Naive thymus-derived CD4-positive, alpha-beta T cell (primary cell): Measurements from ENCODE around the gene CALB2. TPM values are rescaled to one million over a fixed set of nuclear protein-coding genes. Genes with fewer than 3 reads are reported as not detected.
A peak's percentile ranks its signal among the peaks of the same experiment; 100 is the strongest.
"Not testable (repeated sequence)": the region's sequence is repeated elsewhere in the genome, so short reads cannot be mapped to it uniquely, and the experiment has no call there.

Experiments
- ATAC-seq: fragments of 150-1000 bp; cut with Tn5 transposase; 2 replicates; pipeline ENCODE4 v1.10.0; 2021; ENCODE audit warnings: mild to moderate bottlenecking, moderate library complexity
- CTCF ChIA-PET: fragments of 350-600 bp; sonication (Branson Sonifier 250); formaldehyde crosslinking; loops from one replicate; lab custom pipeline; 2021; ENCODE audit warnings: antibody characterized with exemption; lab: Charles Lee
- POLR2A ChIA-PET: fragments of 350-600 bp; sonication (Branson Sonifier 250); formaldehyde crosslinking; loops from one replicate; lab custom pipeline; 2021; ENCODE audit warnings: antibody characterized with exemption, inconsistent platforms; lab: Charles Lee
- DNase-seq, 9 donors: peaks; one replicate each; pipeline versions ENCODE4 v3.0.0 to v3.0.0-alpha.2; 2020 to 2022; ENCODE audit warnings: mixed read lengths in 1 of 9
- H3K27ac ChIP-seq: one replicate; pipeline ENCODE4 v1.7.0; 2013; ENCODE audit warnings: mild to moderate bottlenecking, low read depth, low read length, moderate library complexity
- H3K27me3 ChIP-seq, 2 donors: one replicate each; pipeline ENCODE4 v1.7.0; 2013; ENCODE audit warnings: low read length in 2 of 2, mild to moderate bottlenecking in 2 of 2, moderate library complexity in 2 of 2; ENCODE audit not compliant: control insufficient read depth in 2 of 2, insufficient read depth in 2 of 2
- H3K36me3 ChIP-seq, 3 experiments: 1 replicate in 2 of 3; 2 replicates in 1 of 3; pipeline ENCODE4 v1.7.0; 2013; ENCODE audit warnings: low read length in 3 of 3, mild to moderate bottlenecking in 3 of 3, moderate library complexity in 1 of 3; ENCODE audit not compliant: insufficient read depth in 3 of 3, control insufficient read depth in 2 of 3
- H3K4me1 ChIP-seq, 2 donors: one replicate each; pipeline ENCODE4 v1.7.0; 2013; ENCODE audit warnings: low read length in 2 of 2, mild to moderate bottlenecking in 2 of 2, moderate library complexity in 1 of 2; ENCODE audit not compliant: control insufficient read depth in 2 of 2, insufficient read depth in 2 of 2
- H3K4me3 ChIP-seq: 2 replicates; pipeline ENCODE4 v1.7.0; 2013; ENCODE audit warnings: mild to moderate bottlenecking, low read length
- H3K9me3 ChIP-seq, 3 experiments: 1 replicate in 2 of 3; 2 replicates in 1 of 3; pipeline ENCODE4 v1.7.0; 2013; ENCODE audit warnings: low read length in 3 of 3; ENCODE audit not compliant: control insufficient read depth in 2 of 3
- H3K27ac Mint-ChIP-seq, 9 donors: one replicate each; pipeline ENCODE4 v1.8.0; 2020 to 2022; ENCODE audit warnings: mixed read lengths in 9 of 9, mild to moderate bottlenecking in 8 of 9, moderate library complexity in 5 of 9, inconsistent platforms in 2 of 9
- H3K27me3 Mint-ChIP-seq, 5 donors: one replicate each; pipeline ENCODE4 v1.8.0; 2021 to 2022; ENCODE audit warnings: mixed read lengths in 5 of 5, mild to moderate bottlenecking in 1 of 5
- H3K36me3 Mint-ChIP-seq, 5 donors: one replicate each; pipeline ENCODE4 v1.8.0; 2020 to 2022; ENCODE audit warnings: mixed read lengths in 5 of 5, mild to moderate bottlenecking in 3 of 5, inconsistent platforms in 1 of 5
- H3K4me1 Mint-ChIP-seq, 7 donors: one replicate each; pipeline ENCODE4 v1.8.0; 2020 to 2022; ENCODE audit warnings: mixed read lengths in 7 of 7, mild to moderate bottlenecking in 3 of 7, inconsistent platforms in 1 of 7
- H3K4me3 Mint-ChIP-seq, 10 donors: one replicate each; pipeline ENCODE4 v1.8.0; 2020 to 2022; ENCODE audit warnings: mild to moderate bottlenecking in 10 of 10, mixed read lengths in 10 of 10, moderate library complexity in 6 of 10, inconsistent platforms in 2 of 10
- H3K9me3 Mint-ChIP-seq, 11 donors: one replicate each; pipeline ENCODE4 v1.8.0; 2020 to 2022; ENCODE audit warnings: mixed read lengths in 11 of 11, mild to moderate bottlenecking in 4 of 11, inconsistent platforms in 1 of 11, moderate library complexity in 1 of 11
- intact Hi-C, 2 donors: fragments of 100-400 bp; cut with micrococcal nuclease; formaldehyde crosslinking; loops; one replicate each; pipeline ENCODE4 v1.15.1; 2023
- polyA plus RNA-seq, 2 donors: library from polyadenylated mRNA; unstranded; fragments of 300-500 nt; fragmentation: Illumina TruSeq; gene quantifications; one replicate each; pipeline ENCODE4 v1.2.3, GENCODE V29; 2021
- total RNA-seq, 6 experiments: library from RNA in 5 of 6; stranded (reverse) in 5 of 6; gene quantifications; 1 replicate in 5 of 6; 2 replicates in 1 of 6; pipeline ENCODE4 v1.2.3 and lab custom pipeline; 2021 to 2026

CALB2 gene
- total RNA-seq (not detected), polyA plus RNA-seq (not detected), total RNA-seq (lab: John Stamatoyannopoulos, UW) (not detected)

GRCh38 chr16:71358464-71358998 is at the start of gene CALB2:
Gene CALB2 (plus strand): TSS chr16:71358723. CDS start chr16:71358793, 70 bp downstream.
- POLR2A ChIA-PET: no interaction called here
- H3K9me3 ChIP-seq: no peaks in the 10 kb centered on the region
- peak; percentile 91 for ATAC-seq
- no peaks in the 10 kb centered on the region for H3K36me3 Mint-ChIP-seq
- no peaks in the 10 kb centered on the region for H3K27me3 ChIP-seq
- no peak within 1 kb of the TSS for H3K4me3 ChIP-seq
- H3K4me1 ChIP-seq: no peaks in the 10 kb centered on the region
- intact Hi-C loops: loop anchor here in 1 of 2 donors (5.0 kb wide), 2 partner anchors 141 to 556 kb away; partner anchors contain the start of gene VAC14
- H3K27ac Mint-ChIP-seq: no peak within 1 kb of the TSS
- H3K4me3 Mint-ChIP-seq: peak within 1 kb of the TSS in 8 of 10 donors; percentile 14 to 57 (median 46)
- H3K27me3 Mint-ChIP-seq: peaks cover 16 to 45% (median 25%) of the 10 kb centered on the region in 5 donors
- no peak within 1 kb of the TSS for H3K27ac ChIP-seq
- H3K9me3 Mint-ChIP-seq: no peaks in the 10 kb centered on the region
- H3K36me3 ChIP-seq: no peaks in the 10 kb centered on the region
- CTCF ChIA-PET: no interaction called here
- DNase-seq: peak; percentile 15 to 81 (median 59)
- peaks cover 0 to 4% (median 0%) of the 10 kb centered on the region in 7 donors for H3K4me1 Mint-ChIP-seq

GRCh38 chr16:71311553-71312158 is 46.9 kb upstream of the CALB2 start:
- Histone ChIP-seq H3K36me3 (no peaks in the 10 kb centered on the region), H3K9me3 (no peaks in the 10 kb centered on the region), H3K27me3 (peaks cover 0 to 5% of the 10 kb centered on the region in 2 donors), H3K27ac (no peak overlapping the region), H3K4me1 (no peaks in the 10 kb centered on the region), H3K4me3 (no peak overlapping the region)
- Mint-ChIP-seq H3K9me3 (peaks cover 0 to 4% (median 0%) of the 10 kb centered on the region in 11 donors), H3K4me1 (no peaks in the 10 kb centered on the region), H3K27me3 (peaks cover 14 to 77% (median 74%) of the 10 kb centered on the region in 5 donors), H3K36me3 (no peaks in the 10 kb centered on the region), H3K4me3 (no peak overlapping the region), H3K27ac (no peak overlapping the region)
- ChIA-PET CTCF (interaction anchor here (1.0 kb wide), 1 partner anchor 633 kb away, joined by 3 read pairs; no protein-coding TSS in a partner anchor), POLR2A (no interaction called here)
- intact Hi-C loops: loop anchor here (1.0 to 2.0 kb wide), 2 partner anchors 96 to 97 kb away; no protein-coding TSS in a partner anchor
- ATAC-seq: peak; percentile 58
- peak in 5 of 9 donors; percentile 3 to 35 (median 19) for DNase-seq

- H3K4me3 ChIP-seq, H3K4me3 Mint-ChIP-seq, H3K4me1 Mint-ChIP-seq, H3K27ac ChIP-seq, ATAC-seq, H3K9me3 Mint-ChIP-seq, CTCF ChIA-PET, DNase-seq, POLR2A ChIA-PET, H3K4me1 ChIP-seq, H3K36me3 Mint-ChIP-seq, H3K27ac Mint-ChIP-seq, H3K27me3 ChIP-seq, H3K9me3 ChIP-seq, intact Hi-C loops, H3K36me3 ChIP-seq: not testable (repeated sequence)
- H3K27me3 Mint-ChIP-seq: peaks cover 11 to 66% (median 59%) of the 10 kb centered on the region in 5 donors
These were observed 44.9 kb upstream of the CALB2 start for GRCh38 chr16:71313591-71313990.

- no peaks in the 10 kb centered on the region for H3K4me1 ChIP-seq
- H3K27me3 ChIP-seq: peaks cover 0 to 5% of the 10 kb centered on the region in 2 donors
- ChIA-PET CTCF (interaction anchor here (0.7 kb wide), 1 partner anchor 679 kb away, joined by 3 read pairs; no protein-coding TSS in a partner anchor), POLR2A (no interaction called here)
- no peaks in the 10 kb centered on the region for H3K9me3 ChIP-seq
- DNase-seq (no peak), ATAC-seq (no peak)
- Mint-ChIP-seq H3K4me3 (no peak overlapping the region), H3K27me3 (peaks cover 11 to 60% (median 53%) of the 10 kb centered on the region in 5 donors), H3K36me3 (no peaks in the 10 kb centered on the region), H3K27ac (no peak overlapping the region), H3K4me1 (no peaks in the 10 kb centered on the region), H3K9me3 (peaks cover 0 to 5% (median 0%) of the 10 kb centered on the region in 11 donors)
- no peaks in the 10 kb centered on the region for H3K36me3 ChIP-seq
- no peak overlapping the region for H3K27ac ChIP-seq
- intact Hi-C loops: no loop called here
- H3K4me3 ChIP-seq: no peak overlapping the region
These were observed 43.3 kb upstream of the CALB2 start for GRCh38 chr16:71315269-71315668.

- Histone ChIP-seq H3K27me3 (peaks cover 0 to 1% of the 10 kb centered on the region in 2 donors), H3K9me3 (no peaks in the 10 kb centered on the region), H3K4me3 (no peak overlapping the region), H3K4me1 (no peaks in the 10 kb centered on the region), H3K36me3 (no peaks in the 10 kb centered on the region), H3K27ac (no peak overlapping the region)
- CTCF ChIA-PET: no interaction called here
- Mint-ChIP-seq H3K9me3 (peaks cover 0 to 5% (median 0%) of the 10 kb centered on the region in 11 donors), H3K27ac (no peak overlapping the region), H3K27me3 (peaks cover 0 to 41% (median 33%) of the 10 kb centered on the region in 5 donors), H3K4me3 (no peak overlapping the region), H3K4me1 (no peaks in the 10 kb centered on the region), H3K36me3 (no peaks in the 10 kb centered on the region)
- intact Hi-C loops: no loop called here
- no peak for DNase-seq
- no peak for ATAC-seq
- POLR2A ChIA-PET: no interaction called here
These were observed 38.5 kb upstream of the CALB2 start for GRCh38 chr16:71319999-71320398.

- ChIA-PET POLR2A (no interaction called here), CTCF (no interaction called here)
- no peak for ATAC-seq
- Mint-ChIP-seq H3K4me3 (no peak overlapping the region), H3K27ac (no peak overlapping the region), H3K4me1 (no peaks in the 10 kb centered on the region), H3K36me3 (no peaks in the 10 kb centered on the region), H3K27me3 (peaks cover 2 to 36% (median 24%) of the 10 kb centered on the region in 5 donors), H3K9me3 (peaks cover 0 to 9% (median 0%) of the 10 kb centered on the region in 11 donors)
- no peaks in the 10 kb centered on the region for H3K9me3 ChIP-seq
- H3K4me3 ChIP-seq: no peak overlapping the region
- H3K27ac ChIP-seq: no peak overlapping the region
- no peak for DNase-seq
- H3K4me1 ChIP-seq: no peaks in the 10 kb centered on the region
- H3K27me3 ChIP-seq: peaks cover 0 to 7% of the 10 kb centered on the region in 2 donors
- intact Hi-C loops: no loop called here
- no peaks in the 10 kb centered on the region for H3K36me3 ChIP-seq
These were observed 30.8 kb upstream of the CALB2 start for GRCh38 chr16:71327720-71328119.
